PC-3 (cell line): ENCODE measurements around the gene C5.

Source experiments
- EZH2phosphoT487 ChIP-seq: fragments of 300-600 bp; sonication (generic); IDR thresholded peaks from 2 replicates; pipeline ENCODE4 v1.6.1; 2018; ENCODE audit warnings: mild to moderate bottlenecking, antibody characterized with exemption, low read length, borderline replicate concordance
- TF ChIP-seq, protein P1 (sequence below): fragments of 300-600 bp; sonication (generic); conservative IDR thresholded peaks from 2 replicates; pipeline ENCODE4 v1.5.1; 2017; ENCODE audit warnings: antibody characterized with exemption, low read depth, mild to moderate bottlenecking, low read length

DNA sequence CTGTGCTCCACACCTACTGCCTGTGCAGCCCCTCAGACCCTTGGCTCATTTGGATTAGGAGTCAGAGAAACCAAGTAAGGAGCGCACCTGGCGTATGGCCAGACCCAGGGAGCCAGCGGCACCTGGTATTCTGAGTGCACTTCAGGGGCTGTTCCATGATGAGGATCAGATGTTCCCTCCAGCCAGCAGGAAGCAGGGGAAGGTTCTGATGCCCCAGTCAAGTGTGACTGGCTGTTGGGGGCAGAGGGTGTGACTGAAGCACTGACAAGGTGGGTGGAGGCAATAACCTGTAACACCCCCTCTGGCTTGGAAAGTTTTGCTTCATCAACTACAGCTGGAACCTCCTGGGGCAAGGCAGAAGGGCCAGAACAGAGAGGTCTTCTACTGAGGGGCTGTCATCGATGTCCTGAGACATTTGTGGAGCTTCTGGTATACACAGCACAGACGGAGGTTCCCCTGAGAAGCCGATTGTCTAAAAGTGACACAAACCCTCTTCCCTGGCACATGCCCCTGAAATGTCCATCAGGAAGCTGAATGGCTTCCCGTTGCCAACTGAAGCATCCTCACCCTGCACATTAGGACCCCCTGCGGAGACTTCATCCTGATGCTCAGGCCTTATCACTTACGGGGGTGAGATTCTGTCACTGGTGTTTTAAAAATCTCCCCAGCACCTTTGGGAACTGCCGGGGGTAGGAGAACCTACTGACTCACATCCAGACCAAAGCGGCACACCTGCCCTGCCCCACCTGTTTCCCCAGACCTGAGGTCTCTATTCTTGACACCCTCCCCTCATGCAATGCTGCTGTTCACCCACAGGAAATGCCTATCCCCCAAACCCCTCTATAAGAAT is 144.5 kb downstream of the C5 start:
- no peak for TF ChIP-seq EZH2phosphoT487
- TF ChIP-seq, protein P1, sequence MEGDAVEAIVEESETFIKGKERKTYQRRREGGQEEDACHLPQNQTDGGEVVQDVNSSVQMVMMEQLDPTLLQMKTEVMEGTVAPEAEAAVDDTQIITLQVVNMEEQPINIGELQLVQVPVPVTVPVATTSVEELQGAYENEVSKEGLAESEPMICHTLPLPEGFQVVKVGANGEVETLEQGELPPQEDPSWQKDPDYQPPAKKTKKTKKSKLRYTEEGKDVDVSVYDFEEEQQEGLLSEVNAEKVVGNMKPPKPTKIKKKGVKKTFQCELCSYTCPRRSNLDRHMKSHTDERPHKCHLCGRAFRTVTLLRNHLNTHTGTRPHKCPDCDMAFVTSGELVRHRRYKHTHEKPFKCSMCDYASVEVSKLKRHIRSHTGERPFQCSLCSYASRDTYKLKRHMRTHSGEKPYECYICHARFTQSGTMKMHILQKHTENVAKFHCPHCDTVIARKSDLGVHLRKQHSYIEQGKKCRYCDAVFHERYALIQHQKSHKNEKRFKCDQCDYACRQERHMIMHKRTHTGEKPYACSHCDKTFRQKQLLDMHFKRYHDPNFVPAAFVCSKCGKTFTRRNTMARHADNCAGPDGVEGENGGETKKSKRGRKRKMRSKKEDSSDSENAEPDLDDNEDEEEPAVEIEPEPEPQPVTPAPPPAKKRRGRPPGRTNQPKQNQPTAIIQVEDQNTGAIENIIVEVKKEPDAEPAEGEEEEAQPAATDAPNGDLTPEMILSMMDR, result no peak
